Measurements from ENCODE around the gene HNRNPU. TPM values are rescaled to one million over a fixed set of nuclear protein-coding genes. Genes with fewer than 3 reads are reported as not detected.

Gene HNRNPU
- polyA plus RNA-seq, 1 of the 3 experiments (the other 2 are of a cell fraction) = 164 TPM

DNA sequence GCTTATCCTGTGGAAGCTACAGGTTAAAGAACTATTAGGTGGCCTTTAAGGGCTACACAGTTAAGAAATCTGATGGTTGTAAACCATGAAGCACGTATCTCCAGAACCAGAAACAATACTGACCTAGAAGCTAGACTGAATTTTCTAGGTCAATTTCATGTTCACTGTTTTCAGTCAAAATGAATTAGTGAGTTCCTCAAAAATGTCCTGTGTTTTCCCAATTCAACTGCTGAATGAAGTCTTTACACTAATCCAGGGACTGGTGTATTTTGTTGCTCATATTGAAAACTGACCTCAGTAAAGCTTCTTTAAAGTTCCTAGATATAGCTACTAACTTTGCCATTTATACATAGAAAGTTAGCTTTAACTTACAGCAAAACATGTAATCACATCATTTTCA, 6.0 kb downstream of the HNRNPU start:
- Histone ChIP-seq H3K79me2 (ENCODE audit: insufficient read depth) (peaks cover 96% of the 10 kb centered on the region), H3K27me3 (ENCODE audit: insufficient read depth) (no peaks in the 10 kb centered on the region), H3K36me3 (replicated peaks in 1 of 2; ENCODE audit: control insufficient read depth in 1 of 2, insufficient read depth in 2 of 2, low read length in 1 of 2) (peaks cover 87 to 92% of the 10 kb centered on the region in 2 experiments), H3K4me1 (ENCODE audit: control insufficient read depth in 1 of 2, insufficient read depth in 2 of 2, low read depth in 1 of 2, low read length in 1 of 2) (peaks cover 8 to 26% of the 10 kb centered on the region in 2 experiments; a peak in 2 of 4 replicates), H3K4me3 (ENCODE audit: low read depth in 2 of 2, low read length in 1 of 2) (no peak overlapping the region), H3K9ac (no peak overlapping the region), H3K9me2 (no peaks in the 10 kb centered on the region), H3K9me3 (no peaks in the 10 kb centered on the region), H2AFZ (ENCODE audit: low read depth) (no peak overlapping the region), H3F3A (replicated peaks; ENCODE audit: insufficient read depth) (peaks cover 36% of the 10 kb centered on the region), H3K4me2 (no peak overlapping the region), H4K20me1 (ENCODE audit: insufficient read depth) (peaks cover 79% of the 10 kb centered on the region), H3K27ac (ENCODE audit: low read depth in 2 of 2, low read length in 1 of 2) (no peak overlapping the region)
- DNase-seq = no peak
- ChIA-PET POLR2A (interaction anchor here (1.6 to 1.7 kb wide), 2 partner anchors 22 to 112 kb away, joined by 4 to 5 read pairs; no protein-coding TSS in a partner anchor), CTCF (no interaction called here)
- no peak for TF ChIP-seq JUND (IDR thresholded peaks at IDR 0.05)
- no peak for TF ChIP-seq RXRA (IDR thresholded peaks at IDR 0.05; ENCODE audit: borderline replicate concordance, low read depth)
- no peak for TF ChIP-seq ELF1 (IDR thresholded peaks at IDR 0.05)
- TF ChIP-seq, protein P1, sequence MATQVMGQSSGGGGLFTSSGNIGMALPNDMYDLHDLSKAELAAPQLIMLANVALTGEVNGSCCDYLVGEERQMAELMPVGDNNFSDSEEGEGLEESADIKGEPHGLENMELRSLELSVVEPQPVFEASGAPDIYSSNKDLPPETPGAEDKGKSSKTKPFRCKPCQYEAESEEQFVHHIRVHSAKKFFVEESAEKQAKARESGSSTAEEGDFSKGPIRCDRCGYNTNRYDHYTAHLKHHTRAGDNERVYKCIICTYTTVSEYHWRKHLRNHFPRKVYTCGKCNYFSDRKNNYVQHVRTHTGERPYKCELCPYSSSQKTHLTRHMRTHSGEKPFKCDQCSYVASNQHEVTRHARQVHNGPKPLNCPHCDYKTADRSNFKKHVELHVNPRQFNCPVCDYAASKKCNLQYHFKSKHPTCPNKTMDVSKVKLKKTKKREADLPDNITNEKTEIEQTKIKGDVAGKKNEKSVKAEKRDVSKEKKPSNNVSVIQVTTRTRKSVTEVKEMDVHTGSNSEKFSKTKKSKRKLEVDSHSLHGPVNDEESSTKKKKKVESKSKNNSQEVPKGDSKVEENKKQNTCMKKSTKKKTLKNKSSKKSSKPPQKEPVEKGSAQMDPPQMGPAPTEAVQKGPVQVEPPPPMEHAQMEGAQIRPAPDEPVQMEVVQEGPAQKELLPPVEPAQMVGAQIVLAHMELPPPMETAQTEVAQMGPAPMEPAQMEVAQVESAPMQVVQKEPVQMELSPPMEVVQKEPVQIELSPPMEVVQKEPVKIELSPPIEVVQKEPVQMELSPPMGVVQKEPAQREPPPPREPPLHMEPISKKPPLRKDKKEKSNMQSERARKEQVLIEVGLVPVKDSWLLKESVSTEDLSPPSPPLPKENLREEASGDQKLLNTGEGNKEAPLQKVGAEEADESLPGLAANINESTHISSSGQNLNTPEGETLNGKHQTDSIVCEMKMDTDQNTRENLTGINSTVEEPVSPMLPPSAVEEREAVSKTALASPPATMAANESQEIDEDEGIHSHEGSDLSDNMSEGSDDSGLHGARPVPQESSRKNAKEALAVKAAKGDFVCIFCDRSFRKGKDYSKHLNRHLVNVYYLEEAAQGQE (IDR thresholded peaks at IDR 0.05; ENCODE audit: low read depth, low read length) = no peak
- no peak for TF ChIP-seq POLR2AphosphoS5 (IDR thresholded peaks at IDR 0.05; ENCODE audit: low read depth, low read length)
- TF ChIP-seq, protein P2, sequence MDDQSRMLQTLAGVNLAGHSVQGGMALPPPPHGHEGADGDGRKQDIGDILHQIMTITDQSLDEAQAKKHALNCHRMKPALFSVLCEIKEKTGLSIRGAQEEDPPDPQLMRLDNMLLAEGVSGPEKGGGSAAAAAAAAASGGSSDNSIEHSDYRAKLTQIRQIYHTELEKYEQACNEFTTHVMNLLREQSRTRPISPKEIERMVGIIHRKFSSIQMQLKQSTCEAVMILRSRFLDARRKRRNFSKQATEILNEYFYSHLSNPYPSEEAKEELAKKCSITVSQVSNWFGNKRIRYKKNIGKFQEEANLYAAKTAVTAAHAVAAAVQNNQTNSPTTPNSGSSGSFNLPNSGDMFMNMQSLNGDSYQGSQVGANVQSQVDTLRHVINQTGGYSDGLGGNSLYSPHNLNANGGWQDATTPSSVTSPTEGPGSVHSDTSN (IDR thresholded peaks at IDR 0.05) = no peak
- TF ChIP-seq FOXM1 (IDR thresholded peaks at IDR 0.05; ENCODE audit: low read depth) = no peak
- TF ChIP-seq, protein P3, sequence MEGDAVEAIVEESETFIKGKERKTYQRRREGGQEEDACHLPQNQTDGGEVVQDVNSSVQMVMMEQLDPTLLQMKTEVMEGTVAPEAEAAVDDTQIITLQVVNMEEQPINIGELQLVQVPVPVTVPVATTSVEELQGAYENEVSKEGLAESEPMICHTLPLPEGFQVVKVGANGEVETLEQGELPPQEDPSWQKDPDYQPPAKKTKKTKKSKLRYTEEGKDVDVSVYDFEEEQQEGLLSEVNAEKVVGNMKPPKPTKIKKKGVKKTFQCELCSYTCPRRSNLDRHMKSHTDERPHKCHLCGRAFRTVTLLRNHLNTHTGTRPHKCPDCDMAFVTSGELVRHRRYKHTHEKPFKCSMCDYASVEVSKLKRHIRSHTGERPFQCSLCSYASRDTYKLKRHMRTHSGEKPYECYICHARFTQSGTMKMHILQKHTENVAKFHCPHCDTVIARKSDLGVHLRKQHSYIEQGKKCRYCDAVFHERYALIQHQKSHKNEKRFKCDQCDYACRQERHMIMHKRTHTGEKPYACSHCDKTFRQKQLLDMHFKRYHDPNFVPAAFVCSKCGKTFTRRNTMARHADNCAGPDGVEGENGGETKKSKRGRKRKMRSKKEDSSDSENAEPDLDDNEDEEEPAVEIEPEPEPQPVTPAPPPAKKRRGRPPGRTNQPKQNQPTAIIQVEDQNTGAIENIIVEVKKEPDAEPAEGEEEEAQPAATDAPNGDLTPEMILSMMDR (IDR thresholded peaks at IDR 0.05) = no peak
- no peak for TF ChIP-seq YY1 (IDR thresholded peaks at IDR 0.05; ENCODE audit: low read depth)
- no peak for TF ChIP-seq MEF2A (IDR thresholded peaks at IDR 0.05; ENCODE audit: borderline replicate concordance, low read depth)
- TF ChIP-seq GABPA (IDR thresholded peaks at IDR 0.05; ENCODE audit: low read depth) = no peak
- TF ChIP-seq SMC3 (IDR thresholded peaks at IDR 0.05; ENCODE audit: low read depth, low read length) = no peak
- TF ChIP-seq TCF12 (IDR thresholded peaks at IDR 0.05) = no peak
- TF ChIP-seq NRF1 (IDR thresholded peaks at IDR 0.05; ENCODE audit: low read depth, low read length) = no peak
- TF ChIP-seq FOSL2 (IDR thresholded peaks at IDR 0.05; ENCODE audit: borderline replicate concordance, low read depth) = no peak
- no peak for TF ChIP-seq CHD2 (IDR thresholded peaks at IDR 0.05; ENCODE audit: low read length, partially characterized antibody)
- no peak for TF ChIP-seq GATA2 (CRISPR knock-in tag; IDR thresholded peaks at IDR 0.05)
- 89% methylated on average over 1 of the region's 1 CpG for WGBS (ENCODE audit: low lambda C conversion rate)

Measured in SK-N-SH (cell line).